Fibroblast of skin of back (primary cell): ENCODE results near the gene FBXO8.
A peak's percentile ranks its signal among the peaks of the same experiment; 100 is the strongest.

ENCODE experiments used
- DNase-seq: peaks from one replicate; pipeline ENCODE4 v3.0.0-alpha.2; 2013

FBXO8 gene

GRCh38 chr4:174204164-174204831 lies 79.2 kb downstream of the FBXO8 start:
- no peak for DNase-seq

DNA sequence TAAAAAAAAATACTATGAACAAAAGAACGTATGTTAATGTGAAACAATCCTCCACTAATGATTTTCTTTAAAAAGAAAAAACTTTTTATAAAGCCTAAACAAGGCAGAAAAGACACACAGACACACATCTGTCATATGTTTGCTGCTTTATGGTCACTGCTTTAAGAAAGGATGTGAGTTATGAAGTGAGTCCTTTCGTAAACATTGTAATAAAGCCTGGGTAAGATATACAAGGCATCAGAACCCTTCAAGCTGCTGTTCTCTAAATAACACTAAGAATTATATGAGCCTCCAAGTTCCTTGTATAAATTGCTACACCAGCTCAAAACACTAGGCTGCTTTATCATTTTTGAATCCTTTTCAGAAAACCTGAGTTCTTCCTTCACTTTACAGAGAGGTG lies 81.6 kb downstream of the FBXO8 start:
- DNase-seq, result no peak

GRCh38 chr4:174199735-174200134 lies 83.7 kb downstream of the FBXO8 start:
- DNase-seq, result no peak

DNA sequence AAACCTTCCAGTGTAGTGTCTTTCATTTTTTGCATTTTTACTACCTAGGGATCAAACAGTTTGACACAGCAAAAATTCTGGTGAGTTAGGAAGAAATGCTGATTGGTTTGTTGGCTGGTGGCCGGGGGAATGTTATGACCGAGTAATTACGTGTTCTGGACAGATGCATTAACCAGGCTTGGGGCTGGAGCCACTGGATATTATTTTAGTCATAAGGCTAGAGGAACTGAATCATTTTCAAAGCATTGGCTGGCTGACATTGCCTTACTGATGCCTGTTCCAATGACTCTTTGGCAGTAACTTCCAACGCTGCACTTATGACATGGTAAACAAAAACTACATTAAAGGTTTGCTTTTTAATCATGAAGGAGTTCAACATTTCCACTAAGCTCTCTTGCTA lies 84.6 kb downstream of the FBXO8 start:
- DNase-seq, result peak; percentile 77

DNA sequence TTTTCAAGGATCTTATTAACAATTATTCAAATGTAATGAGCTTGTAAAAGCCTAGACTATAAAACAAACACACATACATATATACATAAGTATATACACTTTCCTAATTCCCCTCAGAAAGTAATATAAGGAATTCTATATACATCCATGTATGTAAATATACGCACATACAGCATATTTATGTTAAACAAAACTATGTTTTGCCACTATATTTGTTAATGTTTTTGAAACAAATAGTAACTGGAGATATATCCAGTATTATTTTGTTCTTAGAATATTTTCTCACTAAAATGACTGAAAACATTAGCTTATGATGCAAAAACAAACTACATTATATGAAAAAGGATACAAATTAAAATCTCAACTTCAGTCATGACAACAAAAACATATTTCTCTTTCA lies 85.1 kb downstream of the FBXO8 start:
- no peak for DNase-seq

DNA sequence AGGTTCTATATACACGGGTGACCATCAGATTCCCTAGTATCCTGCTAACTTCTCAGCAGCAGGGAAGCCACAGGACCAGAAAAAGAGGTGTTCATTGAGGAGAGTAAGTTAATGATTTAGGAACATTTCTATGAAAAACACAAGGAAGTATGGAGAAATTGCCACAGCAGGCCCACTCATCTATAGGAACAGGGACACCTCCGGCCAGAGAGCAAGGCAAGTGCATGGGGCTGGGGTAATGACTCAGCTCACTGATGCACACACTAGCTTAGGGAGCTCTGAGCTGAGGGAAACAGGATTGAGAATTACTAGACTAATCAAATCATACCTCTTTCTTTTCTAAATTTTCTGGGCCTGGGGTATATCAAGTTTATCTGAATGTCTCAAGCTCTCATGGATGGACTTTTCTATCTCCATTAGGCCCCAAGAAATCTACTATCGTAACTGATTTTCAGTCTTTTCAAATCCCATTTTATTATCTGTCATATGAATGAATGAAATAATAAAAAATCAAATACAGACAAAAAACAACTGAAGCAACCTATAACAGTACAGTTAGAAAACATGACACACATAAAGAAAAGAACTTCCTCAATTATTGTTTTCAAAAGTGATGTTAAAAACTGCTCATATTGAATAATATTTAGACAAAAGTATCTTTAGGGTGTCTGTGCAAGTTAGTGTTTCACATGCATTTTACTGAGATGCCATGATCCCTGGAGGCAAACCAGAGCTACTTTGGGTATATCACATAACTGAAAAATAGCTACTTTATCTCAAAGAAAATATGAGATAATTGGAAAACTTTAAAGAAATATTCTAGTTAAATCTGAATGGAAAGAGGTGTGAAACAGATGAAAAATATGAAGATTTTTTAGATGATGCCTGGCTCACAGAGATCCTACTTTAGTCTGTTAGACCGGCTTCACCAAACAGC lies 89.8 kb downstream of the FBXO8 start:
- DNase-seq, result no peak

GRCh38 chr4:174192943-174193342 lies 90.5 kb downstream of the FBXO8 start:
- no peak for DNase-seq

DNA sequence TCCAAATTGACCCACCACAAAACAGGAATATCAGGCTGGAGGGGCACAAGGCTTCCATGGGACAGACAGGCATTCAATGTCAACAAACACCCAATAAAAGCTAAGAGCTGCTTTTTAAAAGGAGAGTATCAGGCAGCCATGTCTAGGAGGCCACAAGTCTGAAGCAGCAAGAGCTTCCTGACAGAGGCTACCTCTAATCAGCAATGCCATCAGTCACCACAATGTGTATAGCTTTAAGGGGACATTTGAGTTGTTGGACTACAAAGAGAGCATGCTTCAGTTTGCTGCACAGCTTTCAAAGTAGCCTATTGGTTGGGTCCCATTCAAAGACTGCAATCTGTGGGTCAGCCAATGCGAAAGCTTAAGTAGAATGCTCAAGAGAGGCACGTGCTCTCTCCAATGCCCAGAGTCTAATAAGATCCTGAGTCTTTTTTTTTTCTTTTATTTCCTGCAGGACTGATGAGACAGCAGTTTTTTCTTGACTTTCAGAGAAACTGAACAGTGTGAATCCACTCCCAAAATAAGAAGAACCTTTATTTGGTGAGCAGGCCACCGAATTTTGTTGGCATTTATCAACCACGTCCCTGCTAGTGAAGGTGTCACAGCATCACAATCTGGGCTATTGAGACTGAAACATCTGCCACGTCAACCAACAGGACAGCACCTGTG lies 92.5 kb downstream of the FBXO8 start:
- no peak for DNase-seq

DNA sequence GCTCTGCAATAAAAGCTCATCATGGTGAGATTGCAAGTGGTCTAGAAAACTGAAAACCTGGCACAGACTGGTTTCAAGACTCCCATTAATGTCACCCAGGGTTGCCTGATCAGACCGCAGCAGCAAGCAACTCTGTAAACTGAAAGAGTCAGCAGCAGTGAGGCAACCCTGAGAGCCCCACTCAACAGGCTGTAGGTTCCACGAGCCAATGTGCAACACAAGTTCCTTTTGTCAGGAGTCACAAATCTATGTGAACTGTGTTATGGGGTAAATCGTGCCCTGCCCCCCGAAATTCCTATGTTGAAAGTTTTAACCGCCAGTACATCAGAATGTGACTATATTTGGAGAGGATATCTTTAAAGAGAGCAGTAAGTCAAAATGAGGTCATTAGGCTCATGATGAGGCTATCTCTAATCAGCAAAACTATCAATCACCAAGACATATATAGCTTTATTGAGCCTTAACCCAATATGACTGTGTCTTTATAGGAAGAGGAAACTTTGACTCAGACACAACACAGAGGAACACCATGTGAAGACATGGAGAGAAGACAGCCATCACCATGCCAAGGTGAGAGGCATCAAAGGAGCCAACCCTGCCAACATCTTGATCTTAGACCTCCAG lies 94.0 kb downstream of the FBXO8 start:
- no peak for DNase-seq
